OCI-LY3 (cell line): ENCODE results near the gene COA7.

Experiments
- EZH2phosphoT487 ChIP-seq: fragments of 200-600 bp; shearing (Covaris generic); IDR thresholded peaks from 2 replicates; pipeline ENCODE4 v1.6.1; 2018; ENCODE audit warnings: antibody characterized with exemption, mixed run types, low read depth
- TF ChIP-seq, protein P1 (sequence below): fragments of 200-600, 300-600 bp; sonication (generic); IDR thresholded peaks from 2 replicates; pipeline ENCODE4 v1.5.1; 2014; ENCODE audit warnings: antibody characterized with exemption, low read length, low read depth

GRCh38 chr1:52706941-52707926, 9.1 kb upstream of the COA7 start:
- TF ChIP-seq, protein P1, sequence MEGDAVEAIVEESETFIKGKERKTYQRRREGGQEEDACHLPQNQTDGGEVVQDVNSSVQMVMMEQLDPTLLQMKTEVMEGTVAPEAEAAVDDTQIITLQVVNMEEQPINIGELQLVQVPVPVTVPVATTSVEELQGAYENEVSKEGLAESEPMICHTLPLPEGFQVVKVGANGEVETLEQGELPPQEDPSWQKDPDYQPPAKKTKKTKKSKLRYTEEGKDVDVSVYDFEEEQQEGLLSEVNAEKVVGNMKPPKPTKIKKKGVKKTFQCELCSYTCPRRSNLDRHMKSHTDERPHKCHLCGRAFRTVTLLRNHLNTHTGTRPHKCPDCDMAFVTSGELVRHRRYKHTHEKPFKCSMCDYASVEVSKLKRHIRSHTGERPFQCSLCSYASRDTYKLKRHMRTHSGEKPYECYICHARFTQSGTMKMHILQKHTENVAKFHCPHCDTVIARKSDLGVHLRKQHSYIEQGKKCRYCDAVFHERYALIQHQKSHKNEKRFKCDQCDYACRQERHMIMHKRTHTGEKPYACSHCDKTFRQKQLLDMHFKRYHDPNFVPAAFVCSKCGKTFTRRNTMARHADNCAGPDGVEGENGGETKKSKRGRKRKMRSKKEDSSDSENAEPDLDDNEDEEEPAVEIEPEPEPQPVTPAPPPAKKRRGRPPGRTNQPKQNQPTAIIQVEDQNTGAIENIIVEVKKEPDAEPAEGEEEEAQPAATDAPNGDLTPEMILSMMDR: no peak
- no peak for TF ChIP-seq EZH2phosphoT487
